Cardiac fibroblast (primary cell): ENCODE results near the gene SLC38A6.

Experiments used
- DNase-seq, 2 donors: peaks; one replicate each; pipeline versions ENCODE4 v3.0.0 to v3.0.0-alpha.2; 2010; ENCODE audit warnings: low read depth in 2 of 2
- H3K4me3 ChIP-seq, 2 donors: replicated peaks in 1 of 2; 1 replicate in 1 of 2; 2 replicates in 1 of 2; pipeline ENCODE4 v1.5.1; 2011; ENCODE audit warnings: low read depth in 2 of 2, low read length in 2 of 2, mild to moderate bottlenecking in 2 of 2, moderate library complexity in 1 of 2
- TF ChIP-seq, protein P1 (sequence below): IDR thresholded peaks from one replicate; pipeline ENCODE4 v1.5.1; 2011; ENCODE audit warnings: low read depth, mild to moderate bottlenecking, low read length, inconsistent platforms

Gene SLC38A6

DNA sequence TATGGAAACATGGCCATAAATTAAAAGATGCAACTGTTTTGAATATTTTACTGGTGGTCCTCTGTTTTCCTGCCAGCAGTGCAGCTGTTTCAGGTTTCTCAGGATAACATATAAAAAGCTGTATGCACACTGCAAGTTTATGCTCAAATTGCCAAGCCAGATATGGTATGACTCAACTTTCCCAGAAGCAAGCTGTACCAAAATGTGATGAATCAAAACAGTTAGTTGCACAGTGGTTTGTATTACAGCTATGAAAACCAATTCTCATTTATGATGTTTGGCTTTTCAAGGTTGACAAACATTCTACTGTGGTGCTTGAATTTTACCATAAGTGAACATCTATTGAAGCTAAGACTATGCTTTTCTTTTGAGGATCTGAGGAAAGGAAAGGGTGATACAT is 15.6 kb upstream of the SLC38A6 start:
- TF ChIP-seq, protein P1, sequence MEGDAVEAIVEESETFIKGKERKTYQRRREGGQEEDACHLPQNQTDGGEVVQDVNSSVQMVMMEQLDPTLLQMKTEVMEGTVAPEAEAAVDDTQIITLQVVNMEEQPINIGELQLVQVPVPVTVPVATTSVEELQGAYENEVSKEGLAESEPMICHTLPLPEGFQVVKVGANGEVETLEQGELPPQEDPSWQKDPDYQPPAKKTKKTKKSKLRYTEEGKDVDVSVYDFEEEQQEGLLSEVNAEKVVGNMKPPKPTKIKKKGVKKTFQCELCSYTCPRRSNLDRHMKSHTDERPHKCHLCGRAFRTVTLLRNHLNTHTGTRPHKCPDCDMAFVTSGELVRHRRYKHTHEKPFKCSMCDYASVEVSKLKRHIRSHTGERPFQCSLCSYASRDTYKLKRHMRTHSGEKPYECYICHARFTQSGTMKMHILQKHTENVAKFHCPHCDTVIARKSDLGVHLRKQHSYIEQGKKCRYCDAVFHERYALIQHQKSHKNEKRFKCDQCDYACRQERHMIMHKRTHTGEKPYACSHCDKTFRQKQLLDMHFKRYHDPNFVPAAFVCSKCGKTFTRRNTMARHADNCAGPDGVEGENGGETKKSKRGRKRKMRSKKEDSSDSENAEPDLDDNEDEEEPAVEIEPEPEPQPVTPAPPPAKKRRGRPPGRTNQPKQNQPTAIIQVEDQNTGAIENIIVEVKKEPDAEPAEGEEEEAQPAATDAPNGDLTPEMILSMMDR, result no peak
- H3K4me3 ChIP-seq, result no peak overlapping the region
- peak; percentile 77 for DNase-seq

DNA sequence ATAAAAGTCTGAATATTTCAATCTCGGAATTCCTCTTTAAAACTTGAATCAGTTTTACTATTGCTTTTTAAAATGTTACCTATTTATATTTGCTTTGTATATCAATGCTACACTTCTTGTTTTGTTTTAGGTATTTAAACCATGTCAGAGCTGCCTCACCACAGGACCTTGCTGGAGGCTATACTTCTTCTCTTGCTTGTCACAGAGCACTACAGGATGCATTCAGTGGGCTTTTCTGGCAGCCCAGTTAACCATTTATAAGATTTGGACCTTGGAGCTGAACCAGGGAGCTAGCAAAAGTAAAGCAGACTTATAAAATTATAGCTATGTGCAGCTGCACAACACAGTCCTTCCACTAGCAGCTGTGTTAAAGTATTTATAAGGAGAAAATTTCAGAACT is 12.9 kb upstream of the SLC38A6 start:
- H3K4me3 ChIP-seq, result no peak overlapping the region
- TF ChIP-seq, protein P1, result no peak

DNA sequence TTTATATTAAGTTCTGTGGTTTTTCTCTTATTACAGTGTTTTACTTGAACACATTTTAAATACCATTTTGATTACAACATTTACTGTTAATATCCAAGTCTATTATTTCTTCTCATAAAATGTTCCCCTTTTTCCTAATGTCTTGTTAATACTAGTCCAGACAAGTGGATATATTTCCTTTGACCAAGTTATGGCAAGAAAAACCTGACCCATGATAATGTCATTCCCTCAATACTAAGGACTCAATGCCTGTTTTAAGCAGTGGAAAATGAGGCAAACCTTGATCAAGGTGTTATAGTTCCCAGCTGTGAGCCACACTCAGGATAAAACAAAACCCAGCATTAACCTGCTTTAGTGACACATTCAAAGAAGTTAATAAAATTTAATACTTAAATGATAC is 12.4 kb upstream of the SLC38A6 start:
- no peak overlapping the region for H3K4me3 ChIP-seq
- TF ChIP-seq, protein P1, result no peak
- no peak for DNase-seq

More for the DNA sequence above, 12.9 kb upstream of the SLC38A6 start:
- no peak for DNase-seq

DNA sequence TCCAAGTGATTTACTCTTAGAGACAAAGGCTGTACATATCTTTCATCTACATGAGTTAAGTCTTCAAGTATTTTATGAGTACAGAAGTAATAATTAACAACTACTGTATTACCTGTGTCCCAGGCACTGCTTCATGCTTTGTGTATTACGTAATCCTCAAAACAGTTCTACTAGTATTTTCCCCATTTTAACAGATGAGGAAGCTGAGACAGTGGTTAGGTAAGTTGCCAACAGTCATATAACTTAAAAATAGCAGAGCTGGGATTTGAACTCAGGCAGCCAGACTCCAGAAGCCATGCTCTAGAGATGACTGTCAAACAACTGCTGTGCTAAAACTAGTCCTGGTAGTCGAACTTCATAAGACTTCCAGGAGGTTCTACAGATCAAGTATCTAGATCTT is 10.9 kb upstream of the SLC38A6 start:
- TF ChIP-seq, protein P1, result no peak
- no peak for DNase-seq
- no peak overlapping the region for H3K4me3 ChIP-seq

DNA sequence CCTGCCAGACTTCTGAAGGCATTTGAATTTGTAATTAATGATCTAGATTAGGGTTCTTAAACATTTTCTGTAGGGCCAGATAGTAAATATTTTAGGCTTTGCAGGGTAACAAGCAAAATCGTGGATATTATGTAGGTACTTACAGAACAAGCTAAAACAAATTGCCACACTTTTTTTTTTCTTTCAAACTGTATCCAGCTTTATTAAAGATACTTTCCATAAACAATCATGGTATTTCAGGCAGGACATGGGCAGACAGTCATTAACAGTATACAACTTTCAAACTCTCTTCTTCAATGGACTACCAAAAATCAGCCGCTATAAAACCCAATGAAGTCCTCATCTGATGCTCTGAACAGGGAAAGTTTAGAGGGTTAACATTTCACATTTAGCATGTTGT is 9.8 kb upstream of the SLC38A6 start:
- H3K4me3 ChIP-seq, result no peak overlapping the region
- DNase-seq, result no peak
- TF ChIP-seq, protein P1, result no peak

DNA sequence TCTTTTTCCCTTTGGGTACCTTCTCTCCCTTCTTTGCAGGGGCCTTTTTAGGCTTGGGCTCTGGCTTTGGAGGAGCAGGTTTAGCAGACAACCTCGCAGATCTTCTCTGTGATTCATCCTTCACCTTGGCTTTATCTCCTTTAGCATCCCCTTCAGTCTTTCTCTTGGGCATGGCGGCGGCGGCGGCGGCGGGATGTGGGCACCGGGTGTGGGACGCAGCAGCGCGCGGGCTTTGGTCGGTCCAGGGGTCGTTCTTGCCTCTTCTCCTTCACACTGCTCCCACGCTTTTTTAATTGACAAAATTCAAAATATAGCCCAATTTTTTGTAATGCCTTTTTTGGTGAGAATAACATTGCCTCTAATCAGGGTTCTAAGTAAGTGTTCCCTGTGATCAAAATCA is 8.8 kb upstream of the SLC38A6 start:
- no peak for DNase-seq
- no peak overlapping the region for H3K4me3 ChIP-seq
- TF ChIP-seq, protein P1, result no peak

DNA sequence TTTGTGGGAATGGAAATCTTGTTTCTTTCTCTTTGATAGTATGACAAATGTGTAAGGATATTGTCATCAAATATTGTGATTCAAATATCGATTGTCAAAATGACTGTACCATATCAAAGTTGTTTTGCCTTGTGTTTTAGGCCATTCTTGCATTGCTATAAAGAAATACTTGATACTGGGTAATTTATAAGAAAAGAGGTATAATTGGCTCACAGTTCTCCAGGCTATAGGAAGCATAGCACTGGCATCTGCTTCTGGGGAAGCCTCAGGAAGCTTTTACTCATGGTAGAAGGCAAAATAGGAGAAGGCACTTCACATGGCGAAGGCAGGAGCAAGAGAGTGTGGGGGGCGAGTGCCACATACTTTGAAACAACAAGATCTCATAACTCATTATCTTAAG is 8.0 kb upstream of the SLC38A6 start:
- H3K4me3 ChIP-seq, result no peak overlapping the region
- TF ChIP-seq, protein P1, result no peak
- no peak for DNase-seq
